ENCODE results near the gene SMARCD2. TPM values are rescaled to one million over a fixed set of nuclear protein-coding genes. Genes with fewer than 3 reads are reported as not detected.

Gene SMARCD2
- total RNA-seq, 1 donor from 2014 or later = 80.7 TPM

GRCh38 chr17:63842173-63842539 lies 329 bp downstream of the SMARCD2 start:
- H3K4me3 Mint-ChIP-seq = peak overlapping the region; percentile 97
- H3K36me3 Mint-ChIP-seq = peaks cover under 1% of the 10 kb centered on the region
- TF ChIP-seq EZH2 (IDR thresholded peaks at IDR 0.05) (no peak), CTCF (IDR thresholded peaks at IDR 0.05) (peak; percentile 4), EZH2phosphoT487 (IDR thresholded peaks at IDR 0.05) (no peak)
- Histone ChIP-seq H3K4me2 (peak overlapping the region; percentile 99), H4K20me1 (ENCODE audit: low read depth) (peaks cover 25% of the 10 kb centered on the region), H3K27ac (peak overlapping the region; percentile 76), H3K79me2 (ENCODE audit: low read depth) (peaks cover 46% of the 10 kb centered on the region), H3K27me3 (peaks cover 31% of the 10 kb centered on the region), H2AFZ (replicated peaks) (peak overlapping the region; percentile 34), H3K9ac (peak overlapping the region; percentile 69), H3F3A (ENCODE audit: low read depth) (peaks cover 29% of the 10 kb centered on the region), H3K4me1 (peaks cover 21% of the 10 kb centered on the region), H3K36me3 (no peaks in the 10 kb centered on the region), H3K9me3 (ENCODE audit: low read depth) (no peaks in the 10 kb centered on the region), H3K4me3 (peak overlapping the region; percentile 95)
- H3K4me1 Mint-ChIP-seq = peaks cover 26% of the 10 kb centered on the region
- no peaks in the 10 kb centered on the region for H3K9me3 Mint-ChIP-seq
- DNase-seq (ENCODE audit: low spot score) = no peak
- peak overlapping the region; percentile 96 for H3K27ac Mint-ChIP-seq
- no peaks in the 10 kb centered on the region for H3K27me3 Mint-ChIP-seq (ENCODE audit: insufficient read depth, low read depth)

- Histone ChIP-seq H3K27me3 (peaks cover 25% of the 10 kb centered on the region), H3K4me1 (peaks cover 21% of the 10 kb centered on the region), H4K20me1 (ENCODE audit: low read depth) (peaks cover 26% of the 10 kb centered on the region), H3K36me3 (no peaks in the 10 kb centered on the region), H3K9ac (peak overlapping the region; percentile 69), H3K9me3 (ENCODE audit: low read depth) (no peaks in the 10 kb centered on the region), H3K4me3 (peak overlapping the region; percentile 95), H3K27ac (peak overlapping the region; percentile 76), H3F3A (ENCODE audit: low read depth) (peaks cover 29% of the 10 kb centered on the region), H2AFZ (replicated peaks) (peak overlapping the region; percentile 34), H3K4me2 (peak overlapping the region; percentile 99), H3K79me2 (ENCODE audit: low read depth) (peaks cover 46% of the 10 kb centered on the region)
- peak; percentile 71 for DNase-seq (ENCODE audit: low spot score)
- Mint-ChIP-seq H3K36me3 (peaks cover 2% of the 10 kb centered on the region), H3K27ac (peak overlapping the region; percentile 96), H3K9me3 (no peaks in the 10 kb centered on the region), H3K4me1 (peaks cover 26% of the 10 kb centered on the region), H3K27me3 (ENCODE audit: insufficient read depth, low read depth) (no peaks in the 10 kb centered on the region), H3K4me3 (peak overlapping the region; percentile 97)
- no peak for TF ChIP-seq EZH2phosphoT487 (IDR thresholded peaks at IDR 0.05)
- no peak for TF ChIP-seq EZH2 (IDR thresholded peaks at IDR 0.05)
- TF ChIP-seq CTCF (IDR thresholded peaks at IDR 0.05) = no peak
Observed at GRCh38 chr17:63841350-63842172, 924 bp downstream of the SMARCD2 start.

- Histone ChIP-seq H4K20me1 (ENCODE audit: low read depth) (peaks cover 26% of the 10 kb centered on the region), H3K4me1 (peaks cover 21% of the 10 kb centered on the region), H3K27ac (no peak overlapping the region), H3K9ac (peak overlapping the region; percentile 69), H2AFZ (replicated peaks) (no peak overlapping the region), H3K4me3 (peak overlapping the region; percentile 95), H3F3A (ENCODE audit: low read depth) (peaks cover 29% of the 10 kb centered on the region), H3K36me3 (no peaks in the 10 kb centered on the region), H3K9me3 (ENCODE audit: low read depth) (no peaks in the 10 kb centered on the region), H3K27me3 (peaks cover 17% of the 10 kb centered on the region), H3K79me2 (ENCODE audit: low read depth) (peaks cover 46% of the 10 kb centered on the region), H3K4me2 (peak overlapping the region; percentile 99)
- Mint-ChIP-seq H3K27ac (peak overlapping the region; percentile 96), H3K4me1 (peaks cover 26% of the 10 kb centered on the region), H3K27me3 (ENCODE audit: insufficient read depth, low read depth) (no peaks in the 10 kb centered on the region), H3K4me3 (peak overlapping the region; percentile 97), H3K9me3 (no peaks in the 10 kb centered on the region), H3K36me3 (peaks cover 2% of the 10 kb centered on the region)
- DNase-seq (ENCODE audit: low spot score) = no peak
- TF ChIP-seq EZH2 (IDR thresholded peaks at IDR 0.05) = no peak
- no peak for TF ChIP-seq EZH2phosphoT487 (IDR thresholded peaks at IDR 0.05)
- no peak for TF ChIP-seq CTCF (IDR thresholded peaks at IDR 0.05)
Observed at GRCh38 chr17:63840591-63841349, 1.7 kb downstream of the SMARCD2 start.
